Placental pericyte (primary cell): ENCODE results near the gene PHAF1. TPM values are rescaled to one million over a fixed set of nuclear protein-coding genes. Genes with fewer than 3 reads are reported as not detected.

Experiments used
- total RNA-seq: library from RNA; depleted of rRNA; stranded (reverse); fragments of >200 nt; gene quantifications from 2 replicates; pipeline ENCODE4 v1.2.3, GENCODE V29; 2012

Gene PHAF1
- total RNA-seq: 14.0 and 21.0 TPM in 2 replicates

DNA sequence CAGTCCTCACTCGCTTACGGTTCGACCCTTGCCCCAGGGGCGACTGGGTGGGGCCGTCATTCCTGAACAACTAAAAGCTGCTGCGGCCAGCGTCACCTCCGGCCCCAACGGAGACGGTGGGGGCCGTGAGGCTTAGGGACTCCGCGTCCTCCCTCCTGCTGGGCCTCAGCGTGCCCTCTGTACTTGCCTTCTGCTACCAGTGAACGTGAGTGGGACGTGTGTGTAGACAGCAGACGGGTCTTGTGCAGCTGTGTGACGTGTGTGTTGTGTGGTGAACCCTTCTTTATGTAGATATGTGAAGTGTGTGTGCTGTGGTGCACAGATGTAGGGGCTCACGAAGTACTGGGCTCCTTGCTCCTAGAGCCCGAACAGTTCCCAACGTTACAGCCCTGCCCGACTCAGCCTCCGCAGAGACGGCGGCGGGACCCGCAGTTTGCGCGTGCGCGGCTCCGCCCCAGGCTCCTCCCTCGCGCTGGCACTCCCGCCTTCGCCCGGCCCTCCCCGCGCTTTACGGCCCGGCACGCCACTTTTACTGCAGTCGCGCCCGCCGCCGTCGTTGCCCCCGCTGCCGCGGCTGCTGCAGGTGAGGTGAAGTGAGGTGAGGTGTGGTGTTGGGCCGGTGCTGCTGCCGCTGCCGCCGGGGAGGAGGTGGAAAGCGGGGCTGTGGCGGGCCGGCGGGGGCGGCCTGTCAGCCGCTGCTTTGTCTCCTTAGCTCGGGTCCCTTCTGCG, at the start of gene PHAF1:
Gene PHAF1, plus strand, starts transcription at position 535 of the 729 bp plus-strand sequence. CDS start 235 bp downstream, outside the sequence.

DNA sequence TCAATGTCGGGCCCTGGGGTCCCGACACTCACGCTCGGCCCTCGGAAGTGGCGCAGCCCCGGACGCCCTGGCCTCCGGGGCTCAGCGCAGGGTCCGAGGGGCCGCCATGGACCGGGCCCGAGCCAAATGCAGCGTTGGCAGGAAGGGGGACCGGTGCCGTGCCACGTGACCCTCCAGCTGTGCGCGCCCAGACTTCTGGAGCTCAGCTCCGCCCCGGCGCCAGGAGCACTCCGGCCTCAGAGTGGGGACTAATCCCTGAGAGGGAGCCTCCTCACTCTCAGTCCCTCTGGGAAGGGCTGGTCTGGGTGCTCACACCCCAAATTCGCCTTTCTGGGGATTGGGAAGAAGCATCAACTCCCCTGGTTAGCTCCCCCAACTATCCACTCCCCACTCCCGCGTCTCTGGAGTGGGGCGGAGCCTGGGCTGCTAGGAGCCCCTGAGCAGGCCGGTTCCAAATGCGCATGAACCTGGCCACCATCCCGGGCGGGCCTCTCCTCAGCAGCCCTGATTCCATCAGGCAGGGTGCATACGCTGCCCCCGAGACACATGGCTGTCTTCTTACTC, 41.2 kb downstream of the PHAF1 start, which contains the start of gene B3GNT9:
Gene B3GNT9, minus strand, starts transcription at position 166 of the 564 bp plus-strand sequence. CDS start 513 bp downstream, outside the sequence.

DNA sequence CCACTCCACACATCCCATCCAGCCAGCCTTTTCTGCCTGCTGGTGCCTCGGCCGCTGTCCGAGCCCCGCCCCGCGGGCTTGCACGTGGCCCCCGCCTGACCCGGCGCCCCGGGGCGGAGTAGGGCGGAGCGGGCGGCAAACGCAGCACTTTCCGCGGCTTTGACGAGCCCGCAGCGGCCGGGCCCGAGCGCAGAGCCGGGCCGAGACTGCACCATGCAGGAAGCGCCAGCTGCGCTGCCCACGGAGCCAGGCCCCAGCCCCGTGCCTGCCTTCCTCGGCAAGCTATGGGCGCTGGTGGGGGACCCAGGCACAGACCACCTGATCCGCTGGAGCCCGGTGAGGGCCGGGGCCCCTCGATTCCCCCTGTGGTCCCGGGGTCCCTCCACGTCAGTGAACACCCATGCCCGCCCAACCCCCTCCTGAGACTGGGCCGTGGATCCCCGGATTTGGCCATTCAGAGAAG, 54.9 kb downstream of the PHAF1 start, which contains the start of gene HSF4:
Gene HSF4, plus strand, starts transcription at position 147 of the 463 bp plus-strand sequence. Its CDS starts 67 bp downstream, at position 214.

DNA sequence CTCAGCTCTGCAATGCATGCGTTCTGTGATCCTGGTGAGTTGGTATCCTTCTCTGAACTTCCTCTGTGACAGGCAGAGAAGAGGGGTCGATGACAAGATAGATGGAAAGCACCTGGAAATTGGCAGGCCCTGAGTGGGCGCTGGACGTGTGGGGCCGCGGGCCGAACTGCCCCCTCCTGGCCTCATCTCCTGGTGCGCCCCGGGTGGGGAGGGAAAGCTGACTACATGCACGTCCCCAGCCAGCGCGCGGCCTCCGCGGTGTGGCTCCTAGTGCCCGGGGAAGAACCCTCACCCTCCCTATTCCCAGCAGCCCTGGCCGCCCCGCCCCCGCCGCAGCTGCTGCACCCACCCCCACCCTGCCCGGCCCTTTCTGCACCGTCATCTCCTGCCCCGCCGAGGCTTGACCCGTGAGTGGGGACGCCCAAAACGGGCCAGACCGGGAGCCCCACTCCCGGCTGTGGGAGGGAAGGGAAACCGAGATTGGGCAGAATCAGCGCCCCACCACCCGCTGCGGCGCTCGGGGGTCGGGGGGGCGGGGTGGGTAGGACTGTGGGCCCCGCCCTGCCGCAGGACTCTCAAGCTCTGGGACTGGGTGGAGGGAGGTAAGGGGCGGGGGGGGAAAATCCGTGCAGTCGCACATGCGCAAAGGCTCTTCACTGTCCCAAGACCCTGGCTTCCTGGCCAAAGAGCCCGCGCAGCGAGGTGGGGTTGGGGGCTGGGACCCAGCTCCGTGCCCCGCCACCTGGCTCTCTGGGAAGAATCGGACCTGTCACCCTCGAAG, 60.6 kb downstream of the PHAF1 start, which contains the start of gene NOL3:
Gene NOL3, plus strand, starts transcription at position 371 of the 781 bp plus-strand sequence.

DNA sequence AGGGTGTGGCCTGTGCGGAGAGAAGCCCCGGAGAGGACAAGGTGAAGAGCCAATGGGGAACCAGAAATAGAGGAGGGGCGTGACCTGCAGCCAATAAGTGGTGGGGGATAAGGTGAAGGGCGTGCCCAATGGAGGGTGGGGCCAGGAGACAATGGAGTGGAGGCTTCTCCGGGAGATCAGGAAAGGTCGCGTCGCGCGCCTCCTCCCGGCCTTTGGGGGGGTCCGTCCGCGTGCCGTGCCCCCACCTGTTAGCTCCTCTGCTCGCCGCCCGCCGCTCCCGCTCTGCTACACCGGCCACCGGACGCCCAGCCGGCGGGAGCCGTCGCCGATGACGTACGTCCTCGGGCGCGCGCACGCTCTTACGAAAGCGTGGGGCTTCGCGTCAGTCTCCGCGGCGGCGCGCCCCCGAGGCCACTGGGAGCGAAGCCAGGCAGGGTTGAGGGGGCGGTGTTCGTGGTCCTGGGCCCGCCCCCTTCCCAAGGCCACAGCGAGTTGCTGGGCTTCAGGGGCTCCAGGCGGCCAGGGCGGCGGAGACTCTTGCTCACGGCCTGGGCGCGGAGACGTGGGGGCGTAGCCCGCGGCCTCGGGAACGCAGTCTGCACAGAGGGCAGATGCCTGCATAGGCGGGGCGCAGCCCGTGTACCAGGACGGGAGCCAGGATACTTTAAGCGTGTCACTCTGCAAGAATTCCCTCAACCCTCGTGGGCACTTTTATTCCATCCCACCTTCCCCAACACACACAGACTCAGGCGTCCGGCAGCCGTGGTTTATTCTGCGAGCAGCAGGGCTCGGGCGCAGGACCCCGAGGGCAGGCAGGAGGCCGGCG, 74.1 kb downstream of the PHAF1 start, which contains the start of gene MATCAP1:
Gene MATCAP1, minus strand, starts transcription at position 337 of the 826 bp plus-strand sequence. CDS start 3,353 bp downstream, outside the sequence.

DNA sequence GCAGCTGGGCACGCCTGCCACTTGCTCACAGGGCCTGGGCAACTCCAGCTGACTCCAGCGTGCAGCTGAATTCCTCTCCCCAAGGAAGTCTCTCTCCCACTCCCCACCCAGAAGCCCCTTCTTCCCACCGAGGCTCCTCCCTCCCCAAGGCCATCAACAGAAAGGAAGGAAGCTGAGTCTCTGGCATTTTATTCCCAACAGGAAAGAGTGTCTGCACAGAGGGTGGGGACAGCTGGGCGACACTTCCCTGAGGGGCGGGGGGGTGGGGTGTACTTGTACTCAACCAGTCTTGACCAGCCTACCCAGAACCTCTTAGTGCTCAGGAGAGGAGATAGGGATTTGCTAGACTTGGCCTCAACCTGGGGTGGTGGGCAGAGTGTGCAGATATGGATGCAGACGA, 80.3 kb downstream of the PHAF1 start, which contains the start of gene EXOC3L1:
Gene EXOC3L1, minus strand, starts transcription at position 96 of the 400 bp plus-strand sequence. CDS start 460 bp downstream, outside the sequence.

DNA sequence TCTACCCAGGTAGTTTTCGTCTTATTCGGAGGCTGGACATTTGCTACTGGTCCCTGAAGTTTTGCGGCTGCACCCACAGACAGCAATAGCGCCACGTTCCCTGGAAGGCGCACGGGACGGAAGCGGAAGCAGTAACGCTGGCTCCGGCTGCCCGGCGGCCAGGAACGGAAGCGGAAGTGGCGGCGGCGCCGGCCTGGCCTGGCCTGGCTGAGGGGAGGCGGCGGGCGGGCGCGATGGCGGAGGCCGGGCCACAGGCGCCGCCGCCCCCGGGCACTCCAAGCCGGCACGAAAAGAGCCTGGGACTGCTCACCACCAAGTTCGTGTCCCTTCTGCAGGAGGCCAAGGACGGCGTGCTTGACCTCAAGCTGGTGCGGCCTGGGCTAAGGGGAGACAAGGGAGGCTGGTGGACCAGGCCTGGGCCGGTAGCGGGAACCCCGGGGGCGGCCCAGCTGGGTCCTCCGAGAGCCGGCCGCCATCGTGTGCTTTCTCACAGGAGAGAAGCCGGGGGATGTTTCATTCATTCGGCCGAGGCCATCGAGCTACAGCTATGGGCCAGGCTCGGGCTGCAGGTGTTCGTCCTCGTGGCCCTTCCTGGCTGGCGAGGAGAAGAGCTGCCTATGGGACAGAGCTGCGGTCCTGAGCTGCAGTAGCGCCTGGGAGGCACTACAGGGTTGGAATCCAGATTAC, 82.4 kb downstream of the PHAF1 start, which contains the start of gene E2F4:
Gene E2F4, plus strand, starts transcription at position 161 of the 687 bp plus-strand sequence. Its CDS starts 73 bp downstream, at position 234.

Other genes with a start within 250 kb of the PHAF1 start
- gene PDP2, start 229.4 kb upstream of the PHAF1 start, total RNA-seq: 20.1 and 25.2 TPM in 2 replicates
- gene CDH16, start 191.1 kb upstream of the PHAF1 start, total RNA-seq: not detected in 2 replicates
- gene RRAD, start 184.4 kb upstream of the PHAF1 start, total RNA-seq: 11.0 and 25.8 TPM in 2 replicates
- gene CIAO2B, start 175.5 kb upstream of the PHAF1 start, total RNA-seq: 149 and 154 TPM in 2 replicates
- 38.7 and 46.4 TPM in 2 replicates for gene CES2, start 174.4 kb upstream of the PHAF1 start, total RNA-seq
- gene CES3, start 148.7 kb upstream of the PHAF1 start, total RNA-seq: 0.22 TPM in 1 of 2 replicates, not detected in the other
- 2.7 and 2.8 TPM in 2 replicates for gene CES4A, start 121.4 kb upstream of the PHAF1 start, total RNA-seq
- 88.4 and 124 TPM in 2 replicates for gene CBFB, start 80.8 kb upstream of the PHAF1 start, total RNA-seq
- 57.3 and 63.7 TPM in 2 replicates for gene B3GNT9, start 41.1 kb downstream of the PHAF1 start, total RNA-seq
- 19.8 and 24.3 TPM in 2 replicates for gene TRADD, start 50.0 kb downstream of the PHAF1 start, total RNA-seq
- gene FBXL8, start 50.0 kb downstream of the PHAF1 start, total RNA-seq: 9.6 and 12.7 TPM in 2 replicates
- gene HSF4, start 54.8 kb downstream of the PHAF1 start, total RNA-seq: 2.4 and 9.4 TPM in 2 replicates
- 13.6 and 15.6 TPM in 2 replicates for gene NOL3, start 60.6 kb downstream of the PHAF1 start, total RNA-seq
- 5.0 and 11.2 TPM in 2 replicates for gene MATCAP1, start 74.0 kb downstream of the PHAF1 start, total RNA-seq
- not detected in 2 replicates for gene EXOC3L1, start 80.2 kb downstream of the PHAF1 start, total RNA-seq
- 69.6 and 120 TPM in 2 replicates for gene E2F4, start 82.2 kb downstream of the PHAF1 start, total RNA-seq
- gene ELMO3, start 89.2 kb downstream of the PHAF1 start, total RNA-seq: 0.72 and 0.88 TPM in 2 replicates
- 36.4 and 42.0 TPM in 2 replicates for gene TMEM208, start 117.2 kb downstream of the PHAF1 start, total RNA-seq
- gene FHOD1, start 137.5 kb downstream of the PHAF1 start, total RNA-seq: 7.0 and 40.2 TPM in 2 replicates
- gene SLC9A5, start 139.0 kb downstream of the PHAF1 start, total RNA-seq: 1.1 and 1.6 TPM in 2 replicates
- 6.6 and 21.0 TPM in 2 replicates for gene PLEKHG4, start 169.6 kb downstream of the PHAF1 start, total RNA-seq
- gene KCTD19, start 216.8 kb downstream of the PHAF1 start, total RNA-seq: under 0.01 TPM in 1 of 2 replicates, not detected in the other
- not detected in 2 replicates for gene LRRC36, start 216.9 kb downstream of the PHAF1 start, total RNA-seq